K562 (cell line): Measurements from ENCODE around the gene LRP1-AS. TPM values are rescaled to one million over a fixed set of nuclear protein-coding genes. Genes with fewer than 3 reads are reported as not detected.
A peak's percentile ranks its signal among the peaks of the same experiment; 100 is the strongest.

ENCODE experiments used
- ATAC-seq: fragments of 200-7000 bp; cut with Tn5 transposase; 3 replicates; pipeline ENCODE4 v1.9.1; 2020; ENCODE audit warnings: moderate library complexity
- BruUV-seq: library from RNA; stranded (reverse); fragments of 400-500 nt; replicated peaks from 2 replicates; lab custom pipeline; 2021; lab: Mats Ljungman, UMichigan
- CTCF ChIA-PET: fragments of 300-600 bp; formaldehyde crosslinking; extraction: SDS; loops from one replicate; lab custom pipeline; 2021; ENCODE audit warnings: low intra/inter-chr PET ratio; lab: Yijun Ruan, JAX
- POLR2A ChIA-PET: fragments of 300-600, 350-650 bp; sonication (Branson Sonifier 250); formaldehyde crosslinking; extraction: SDS; loops from one replicate; lab custom pipeline; 2021; ENCODE audit warnings: antibody characterized with exemption, inconsistent platforms; lab: Yijun Ruan, JAX
- DNase-seq, 4 experiments: peaks; one replicate each; pipeline versions ENCODE4 v3.0.0 to v3.0.0-alpha.2; 2011 to 2018; ENCODE audit warnings: low spot score in 3 of 4, mixed read lengths in 3 of 4; ENCODE audit errors: extremely low read depth in 1 of 4
- FAIRE-seq: peaks from 2 replicates; lab custom pipeline; 2011; peaks lifted over from hg19 to GRCh38; lab: Jason Lieb, UNC
- H2AFZ ChIP-seq: 2 replicates; pipeline ENCODE4 v1.6.0; 2011; ENCODE audit warnings: low read depth, low read length, control low read depth, inconsistent platforms
- H3K27ac ChIP-seq: fragments of 200-600 bp; 3 replicates; pipeline ENCODE4 v1.8.0; 2011; ENCODE audit warnings: low read depth, mild to moderate bottlenecking, control low read depth, inconsistent platforms, low read length, moderate library complexity, mixed read lengths; ENCODE audit errors: extremely low read depth
- H3K27me3 ChIP-seq, 2 experiments: fragments of 300-600 bp in 1 of 2; 2 replicates in 1 of 2; 3 replicates in 1 of 2; pipeline versions ENCODE4 v1.6.0 to v1.8.0; 2011; ENCODE audit warnings: inconsistent platforms in 2 of 2, low read length in 2 of 2, mild to moderate bottlenecking in 1 of 2, mixed read lengths in 1 of 2, moderate library complexity in 1 of 2; ENCODE audit not compliant: control insufficient read depth in 2 of 2, insufficient read depth in 2 of 2
- H3K36me3 ChIP-seq: fragments of 300-600 bp; 3 replicates; pipeline ENCODE4 v1.8.0; 2011; ENCODE audit warnings: mild to moderate bottlenecking, low read length, inconsistent platforms; ENCODE audit not compliant: control insufficient read depth, insufficient read depth
- H3K4me1 ChIP-seq, 2 experiments: fragments of 200-600 bp in 1 of 2; replicated peaks in 1 of 2; 2 replicates in 1 of 2; 3 replicates in 1 of 2; pipeline versions ENCODE4 v1.5.1 to v1.8.0; 2011; ENCODE audit warnings: inconsistent platforms in 2 of 2, low read length in 2 of 2, mild to moderate bottlenecking in 1 of 2, mixed read lengths in 1 of 2, moderate library complexity in 1 of 2; ENCODE audit not compliant: control insufficient read depth in 2 of 2, insufficient read depth in 2 of 2
- H3K4me2 ChIP-seq: 2 replicates; pipeline ENCODE4 v1.6.1; 2011; ENCODE audit warnings: low read length, control low read depth, inconsistent platforms, mixed read lengths; ENCODE audit not compliant: insufficient read depth
- H3K4me3 ChIP-seq: fragments of 200-600 bp; sonication (generic), shearing (Covaris generic); 2 replicates; pipeline ENCODE4 v1.5.1; 2016; ENCODE audit warnings: control low read depth, inconsistent platforms
- H3K79me2 ChIP-seq: fragments of 200-600 bp; 3 replicates; pipeline ENCODE4 v1.8.0; 2011; ENCODE audit warnings: low read length, inconsistent platforms; ENCODE audit not compliant: control insufficient read depth, insufficient read depth
- H3K9ac ChIP-seq, 2 experiments: 2 replicates each; pipeline versions ENCODE4 v1.6.0 to v1.6.1; 2011; ENCODE audit warnings: low read depth in 2 of 2, low read length in 2 of 2, control low read depth in 1 of 2, inconsistent platforms in 1 of 2, mild to moderate bottlenecking in 1 of 2, mixed read lengths in 1 of 2; ENCODE audit not compliant: insufficient read depth in 1 of 2
- H3K9me1 ChIP-seq: one replicate; pipeline ENCODE4 v1.6.0; 2011; ENCODE audit warnings: inconsistent platforms, mild to moderate bottlenecking, low read length, moderate library complexity; ENCODE audit not compliant: control insufficient read depth, insufficient read depth
- H3K9me3 ChIP-seq: replicated peaks from 2 replicates; pipeline ENCODE4 v1.5.1; 2011; ENCODE audit warnings: low read depth, low read length, inconsistent platforms; ENCODE audit not compliant: control insufficient read depth, insufficient read depth
- H4K20me1 ChIP-seq: replicated peaks from 2 replicates; pipeline ENCODE4 v1.6.1; 2011; ENCODE audit warnings: low read length, inconsistent platforms, mixed read lengths; ENCODE audit not compliant: control insufficient read depth, insufficient read depth
- CREB1 ChIP-seq, 2 experiments: sonication (generic) in 1 of 2; formaldehyde crosslinking in 1 of 2; IDR thresholded peaks; 2 replicates each; pipeline versions ENCODE4 v1.6.1 to v1.8.0; 2012 to 2022; ENCODE audit warnings: inconsistent platforms in 1 of 2, mild to moderate bottlenecking in 1 of 2, missing genetic modification reagents in 1 of 2, moderate library complexity in 1 of 2
- MBD2 ChIP-seq: sonication (generic); IDR thresholded peaks from 2 replicates; pipeline ENCODE4 v1.6.1; 2016; ENCODE audit warnings: low read depth, borderline replicate concordance
- TFE3 ChIP-seq: fragments of 450-650 bp; formaldehyde crosslinking; IDR thresholded peaks from 2 replicates; pipeline ENCODE4 v1.4.0; 2020; ENCODE audit warnings: mild to moderate bottlenecking, mixed read lengths
- ZBTB12 ChIP-seq: fragments of 250-450 bp; sonication (Bioruptor Pico); IDR thresholded peaks from 2 replicates; pipeline ENCODE4 v1.4.0; 2020
- ZNF586 ChIP-seq: fragments of 450-650 bp; formaldehyde crosslinking; conservative IDR thresholded peaks from 2 replicates; pipeline ENCODE4 v1.4.0; 2020; ENCODE audit warnings: mild to moderate bottlenecking, moderate library complexity
- WGBS: fragments of 100-300 bp; shearing (Covaris generic); methylation state at CpG from one replicate; pipeline ENCODE4 v1.1.6; 2016; ENCODE audit warnings: low coverage, mixed read lengths; ENCODE audit not compliant: insufficient coverage; ENCODE audit errors: missing lambda C conversion rate; 5-methylcytosine and 5-hydroxymethylcytosine counted together
- in situ Hi-C: fragments of 300-500 bp; cut with MboI; formaldehyde crosslinking; loops from 4 replicates; pipeline ENCODE4 v1.15.0; 2018; ENCODE audit warnings: inconsistent platforms, mixed read lengths
- intact Hi-C: fragments of 100-400 bp; cut with micrococcal nuclease; formaldehyde crosslinking; loops from 2 replicates; pipeline ENCODE4 v1.14.2; 2022
- polyA plus RNA-seq, 8 experiments: library from polyadenylated mRNA; depleted of rRNA in 4 of 8; stranded (reverse) in 5 of 8; unstranded in 3 of 8; fragments of >200 nt; fragmentation: Nextera tagmentation in 2 of 8; fragmentation: Illumina TruSeq in 1 of 8; extraction: Ambion mirVana in 2 of 8; extraction: Trizol in 1 of 8; gene quantifications; 2 replicates each; pipeline versions ENCODE4 v1.2.1 to v1.2.3, GENCODE V29; 2011 to 2014; ENCODE audit warnings: inconsistent platforms in 1 of 8, missing spikeins in 1 of 8
- total RNA-seq, 7 experiments: library from RNA; depleted of rRNA in 6 of 7; stranded (reverse); fragments of >200 nt in 6 of 7; fragmentation: Illumina TruSeq in 2 of 7; extraction: Trizol in 2 of 7; gene quantifications; 2 replicates each; pipeline versions ENCODE4 v1.2.1 to v1.2.3, GENCODE V29; 2011 to 2021; ENCODE audit warnings: low replicate concordance in 1 of 7

LRP1-AS gene
- total and polyA plus RNA-seq, 9 of the 15 experiments (the other 6 are each of a cell fraction or from before 2014, with no cell fraction given) = not detected

GRCh38 chr12:57126061-57126460, 21.4 kb downstream of the LRP1-AS start:
- Histone ChIP-seq H3K4me2 (no peak overlapping the region), H2AFZ (no peak overlapping the region), H3K9me1 (no peaks in the 10 kb centered on the region), H3K36me3 (no peaks in the 10 kb centered on the region), H4K20me1 (no peaks in the 10 kb centered on the region), H3K4me3 (no peak overlapping the region), H3K27me3 (no peaks in the 10 kb centered on the region), H3K79me2 (no peaks in the 10 kb centered on the region), H3K9me3 (peaks cover 7% of the 10 kb centered on the region), H3K9ac (no peak overlapping the region)
- BruUV-seq = no TSS peak
- WGBS = 56% methylated on average over 11 of the region's 11 CpGs
- ChIA-PET CTCF (no interaction called here), POLR2A (interaction anchor here (0.7 to 1.2 kb wide), 3 partner anchors 9 to 61 kb away, joined by 3 to 6 read pairs (median 4); no protein-coding TSS in a partner anchor)
- DNase-seq (no peak), ATAC-seq (no peak)
- TF ChIP-seq CREB1 (IDR thresholded peaks at IDR 0.05) = no peak
- TF ChIP-seq CREB1 (CRISPR knock-in tag; IDR thresholded peaks at IDR 0.05) = no peak
- no peak for TF ChIP-seq MBD2
- peak; percentile 30; the same call in 1 of the 2 replicates for TF ChIP-seq TFE3
- TF ChIP-seq ZNF586 (CRISPR knock-in tag) = no peak
- no peak for TF ChIP-seq ZBTB12 (CRISPR knock-in tag)
- TF ChIP-seq, all 486 proteins: peak for 1
- FAIRE-seq = no peak
- peaks cover 7 to 28% of the 10 kb centered on the region in 2 experiments for H3K4me1 ChIP-seq
- in situ Hi-C loops = no loop called here
- intact Hi-C loops = loop anchor here (10.0 kb wide), 1 partner anchor 119 kb away; no protein-coding TSS in a partner anchor
- H3K27ac ChIP-seq = no peak overlapping the region
